NCI-H1092 treated with DMSO at 0.1 percent for 48 hours (cell line): ENCODE results near the gene ADGRB2.

ENCODE experiments used
- DNase-seq: peaks from one replicate; lab custom pipeline; 2025; lab: John Stamatoyannopoulos, UW

ADGRB2 gene

DNA sequence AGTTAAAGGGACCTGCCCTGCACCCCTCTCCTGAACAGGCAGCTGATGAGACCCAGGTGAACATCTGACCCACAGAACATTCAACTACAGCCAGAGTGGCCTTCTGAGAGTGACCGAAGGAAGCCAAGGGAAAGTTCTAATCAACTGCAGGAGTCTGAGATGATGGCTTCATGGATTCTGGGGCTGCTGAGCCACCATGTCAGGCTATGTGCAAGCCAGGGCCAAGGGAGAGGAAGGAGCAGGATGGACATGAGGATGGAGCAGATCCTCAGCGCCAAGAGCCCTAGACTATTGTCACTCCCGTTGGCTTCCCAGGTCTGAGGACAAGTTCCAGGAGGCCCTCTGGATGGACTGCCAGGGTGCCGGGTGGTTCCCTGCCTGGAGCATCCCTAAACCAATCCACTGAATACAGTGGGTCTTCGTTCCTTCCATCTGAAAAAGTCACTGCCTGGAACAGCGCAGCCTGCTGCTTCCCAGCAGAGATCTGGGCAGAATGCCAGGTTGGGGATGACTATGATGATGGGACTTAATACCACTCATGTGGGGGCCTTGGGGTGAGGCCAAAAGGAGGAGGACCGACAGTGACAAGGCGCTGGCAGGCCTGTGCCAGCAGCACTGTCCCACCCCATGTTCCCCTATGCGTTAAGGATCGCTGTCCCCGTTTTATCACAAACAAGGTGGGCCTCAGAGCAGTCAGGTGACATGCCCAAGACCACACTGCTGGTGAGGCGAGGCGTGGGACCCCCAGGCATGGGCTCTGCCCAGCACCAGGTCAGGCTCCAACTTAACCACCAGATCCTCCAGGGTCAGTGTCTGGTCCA lies 31.9 kb upstream of the ADGRB2 start:
- DNase-seq = peak; percentile 60

DNA sequence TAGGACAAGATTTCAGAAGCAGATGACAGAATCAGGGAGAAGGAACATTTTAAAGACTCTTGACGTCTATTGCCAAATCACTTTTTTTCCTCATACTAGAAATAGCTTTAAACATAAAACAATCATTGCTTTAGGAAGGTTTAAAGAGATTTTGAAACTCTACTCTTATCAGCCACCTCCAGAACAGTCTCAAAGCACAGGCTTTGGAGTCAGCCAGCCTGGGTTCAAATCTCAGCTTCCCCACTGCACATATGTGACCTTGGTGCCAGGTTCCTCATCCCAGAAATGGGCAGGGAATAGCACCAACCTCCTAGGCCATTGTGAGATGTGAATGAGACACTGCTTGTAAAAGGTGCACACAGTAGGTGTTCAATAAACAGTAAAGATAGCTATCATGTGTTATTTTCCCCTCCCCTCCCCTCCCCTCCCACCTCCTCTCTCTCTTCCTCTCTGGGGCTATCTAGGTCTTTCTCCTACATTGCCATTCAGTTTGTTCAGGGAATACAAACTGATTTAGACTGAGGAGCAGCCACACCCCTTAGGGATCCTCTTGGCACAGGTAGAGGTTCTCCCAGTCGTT lies 31.0 kb upstream of the ADGRB2 start:
- no peak for DNase-seq

DNA sequence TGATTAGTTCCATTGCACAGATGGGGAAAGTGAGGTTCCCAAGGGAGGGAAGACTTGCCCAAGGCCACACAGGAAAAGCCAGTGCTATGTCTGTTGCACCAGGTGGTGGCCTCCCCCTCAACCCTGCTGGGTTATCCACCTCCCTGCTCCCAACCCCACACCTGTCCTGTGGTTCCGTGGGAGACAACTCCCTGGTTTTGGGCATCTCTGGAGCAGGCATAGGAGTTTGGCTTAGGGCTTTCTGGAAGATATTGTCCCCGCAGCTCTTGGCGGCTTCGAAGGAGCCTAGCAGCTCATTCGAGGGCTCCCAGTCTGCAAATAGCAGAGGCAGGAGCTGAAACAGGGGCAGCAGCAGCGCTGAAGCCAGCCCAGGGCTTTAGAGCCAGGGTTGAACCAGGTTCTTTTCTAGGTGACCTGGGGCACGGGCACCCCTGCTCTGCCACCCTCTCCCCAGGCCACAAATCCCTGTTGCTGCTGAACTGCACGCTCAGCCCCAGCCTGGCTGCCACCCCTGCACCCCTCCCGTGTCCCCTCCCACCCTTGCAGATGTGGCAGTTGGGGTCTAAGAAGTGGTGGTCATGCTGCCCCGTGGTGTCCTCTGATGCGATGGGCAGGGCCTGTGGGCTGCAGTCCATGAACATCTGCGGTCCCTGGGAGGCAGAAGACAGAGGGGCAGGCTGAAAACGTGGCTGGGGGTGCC lies 29.6 kb upstream of the ADGRB2 start:
- DNase-seq = no peak

DNA sequence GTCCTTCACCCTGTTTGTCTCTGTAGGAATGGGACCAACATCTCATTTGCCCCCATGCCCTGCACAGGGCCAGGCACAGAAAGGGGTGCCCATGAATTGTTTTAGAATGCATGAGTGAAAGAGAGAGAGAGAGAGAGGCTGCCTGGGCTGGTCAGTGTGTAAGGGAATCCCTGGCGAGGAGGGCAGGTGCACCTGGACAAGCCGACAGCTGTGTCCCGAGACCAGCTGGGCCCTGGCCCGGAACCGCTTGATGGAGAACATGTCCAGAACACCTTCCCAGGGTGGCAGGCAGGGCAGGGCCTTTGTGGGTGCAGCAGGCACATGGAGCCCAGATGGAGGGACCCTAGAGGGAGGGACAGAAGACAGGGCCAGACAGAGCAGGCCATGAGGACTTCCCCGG lies 28.9 kb upstream of the ADGRB2 start:
- DNase-seq = no peak

DNA sequence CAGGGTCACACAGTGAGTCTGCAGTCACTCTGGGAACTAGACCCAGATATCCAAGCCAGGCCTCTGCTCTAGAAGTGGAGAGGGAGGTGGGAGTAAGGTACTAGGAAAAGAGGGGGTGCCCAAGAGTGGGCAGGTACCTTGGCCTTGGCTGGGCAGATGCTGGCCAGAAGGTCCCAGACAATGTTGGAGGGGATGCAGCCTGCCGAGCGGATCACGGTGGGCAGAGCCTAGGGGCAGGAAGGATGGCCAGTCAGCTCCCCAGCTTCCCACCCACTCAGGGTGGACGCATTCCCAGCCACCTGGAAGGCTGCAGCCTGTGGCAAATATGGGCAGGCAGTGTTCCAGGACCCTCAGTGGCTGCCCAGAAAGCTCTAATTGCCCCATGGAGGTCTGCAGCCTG lies 28.4 kb upstream of the ADGRB2 start:
- no peak for DNase-seq

DNA sequence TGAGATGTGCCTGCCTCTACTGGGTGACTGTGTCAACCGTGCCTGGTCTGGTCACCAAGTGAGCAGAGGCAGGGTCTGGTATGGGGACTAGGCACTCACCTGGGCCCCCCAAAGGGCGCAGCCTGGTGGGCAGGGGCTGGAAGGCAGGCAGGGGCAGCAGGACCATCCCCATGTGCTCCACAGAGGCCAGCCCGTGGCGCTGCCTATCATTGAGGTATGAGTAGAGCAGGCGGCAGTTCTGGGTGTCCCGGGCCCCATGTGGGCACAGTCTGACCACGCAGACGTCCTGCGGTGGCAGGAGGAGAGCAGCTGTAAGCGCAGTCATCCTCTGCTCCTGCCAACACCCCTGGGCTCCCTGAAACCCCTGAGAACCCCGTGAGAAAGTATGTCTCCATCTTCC lies 28.0 kb upstream of the ADGRB2 start:
- no peak for DNase-seq

DNA sequence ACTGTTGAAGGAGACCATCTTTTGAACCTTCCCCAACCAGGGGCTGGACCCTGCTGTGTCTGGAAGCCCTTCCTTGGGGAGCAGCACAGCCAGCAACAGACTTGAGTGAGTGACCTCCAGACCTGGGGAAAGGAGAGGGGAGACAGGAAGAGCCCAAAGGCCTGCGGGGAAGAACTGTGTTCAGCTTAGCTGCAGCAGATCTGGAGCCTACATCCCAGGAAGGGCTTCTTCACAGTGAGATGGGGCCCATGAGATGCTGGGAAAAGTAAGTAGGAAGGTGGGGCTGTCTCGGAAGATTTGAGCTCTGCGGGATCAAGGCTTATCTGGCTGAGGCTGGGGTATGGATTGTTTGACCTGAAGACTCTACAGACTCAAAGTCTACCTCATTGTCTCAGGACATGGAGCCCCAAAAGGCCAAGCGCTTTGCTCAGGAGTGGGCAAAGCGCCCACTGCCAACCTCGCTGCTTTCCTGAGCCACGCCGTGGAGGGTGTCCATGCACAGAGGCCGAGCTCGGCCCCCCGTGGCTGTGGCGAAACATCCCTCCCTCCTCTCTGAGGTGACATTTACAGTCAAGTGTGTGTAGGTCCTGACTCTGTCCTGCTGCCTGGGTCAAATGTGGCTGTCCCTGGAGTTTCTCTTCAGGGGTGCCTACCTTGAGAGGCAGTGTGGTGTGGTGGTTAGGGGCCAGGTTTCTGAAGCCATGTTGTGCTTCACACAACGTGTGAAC lies 27.2 kb upstream of the ADGRB2 start:
- no peak for DNase-seq

DNA sequence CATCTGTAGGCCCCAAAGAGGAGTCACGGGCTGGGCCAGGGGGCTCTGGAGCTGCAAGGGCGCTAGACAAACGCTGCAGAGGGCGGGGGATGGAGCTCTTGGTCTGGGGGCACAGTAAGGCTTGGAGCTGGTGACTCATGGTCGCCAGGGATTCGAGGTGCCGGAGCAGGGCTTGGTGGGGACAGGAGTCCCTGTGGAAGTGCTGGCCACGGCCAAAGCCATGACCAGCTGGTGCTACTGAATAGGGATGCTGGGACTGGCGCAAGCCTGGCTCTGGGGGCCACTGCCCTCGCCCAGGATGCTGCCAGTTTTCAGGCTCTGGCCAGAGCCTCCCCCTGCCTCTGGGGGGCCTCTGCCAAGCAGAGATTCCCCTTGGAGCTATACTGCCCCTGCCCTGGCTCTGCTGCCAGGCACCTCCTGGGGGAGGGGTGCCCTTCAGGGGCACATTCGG lies 26.5 kb upstream of the ADGRB2 start:
- DNase-seq = no peak

DNA sequence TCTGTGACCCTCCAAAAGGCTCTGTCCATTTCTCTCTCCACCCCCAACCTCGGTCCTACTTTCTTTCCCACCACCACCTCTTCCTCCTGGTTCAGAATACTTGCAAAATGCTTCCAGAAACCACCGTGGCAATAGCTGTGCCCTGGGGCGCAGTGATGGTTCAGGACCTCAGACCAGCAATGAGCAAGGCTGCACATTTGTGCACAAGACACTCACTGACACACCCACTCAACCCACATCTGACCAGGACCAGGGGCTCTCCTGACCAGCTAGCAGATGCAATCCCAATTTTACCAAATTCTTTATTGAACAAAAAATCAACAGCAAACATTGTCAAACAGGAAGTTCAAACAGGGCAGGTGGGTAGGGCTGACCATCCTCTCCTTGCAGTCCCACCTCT lies 26.0 kb upstream of the ADGRB2 start:
- no peak for DNase-seq

DNA sequence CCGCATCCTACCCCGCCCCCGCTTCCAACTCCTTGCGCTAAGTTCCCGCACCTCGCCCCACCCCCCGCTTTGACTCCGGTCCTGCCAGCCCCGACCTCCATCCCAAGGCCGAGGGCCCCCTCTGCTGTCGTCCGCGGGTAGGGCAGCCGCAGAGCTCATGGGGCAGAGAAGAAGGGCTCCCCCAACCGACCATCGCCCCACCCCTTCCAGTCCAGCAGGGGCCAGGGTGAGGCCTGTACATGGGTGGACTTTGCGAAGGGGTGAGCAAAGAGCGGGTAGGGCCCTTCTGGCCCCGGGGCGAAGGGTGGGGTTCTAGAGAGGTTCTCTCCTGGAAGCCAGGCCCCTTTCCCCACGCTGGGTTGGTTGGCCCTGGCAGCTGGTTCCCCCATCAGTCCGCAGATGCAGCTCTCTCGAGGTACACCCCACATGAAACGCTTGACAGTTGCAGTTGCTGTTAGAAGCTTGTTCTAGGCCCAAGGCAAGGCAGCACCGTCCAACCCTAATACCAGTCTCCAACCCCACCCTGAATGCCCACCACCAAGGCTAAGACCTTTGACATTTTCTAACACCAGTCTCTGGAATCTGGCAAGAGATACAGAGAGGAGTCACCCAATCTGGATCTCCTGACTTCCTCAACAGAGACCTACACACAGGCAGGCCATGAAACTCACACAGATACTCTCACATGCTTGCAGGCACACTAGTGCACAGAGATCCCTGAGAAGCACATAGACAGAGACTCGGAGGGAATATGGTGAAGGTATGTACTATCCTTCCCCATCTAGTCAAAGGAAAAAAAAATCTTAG lies 25.3 kb upstream of the ADGRB2 start:
- peak; percentile 80 for DNase-seq

DNA sequence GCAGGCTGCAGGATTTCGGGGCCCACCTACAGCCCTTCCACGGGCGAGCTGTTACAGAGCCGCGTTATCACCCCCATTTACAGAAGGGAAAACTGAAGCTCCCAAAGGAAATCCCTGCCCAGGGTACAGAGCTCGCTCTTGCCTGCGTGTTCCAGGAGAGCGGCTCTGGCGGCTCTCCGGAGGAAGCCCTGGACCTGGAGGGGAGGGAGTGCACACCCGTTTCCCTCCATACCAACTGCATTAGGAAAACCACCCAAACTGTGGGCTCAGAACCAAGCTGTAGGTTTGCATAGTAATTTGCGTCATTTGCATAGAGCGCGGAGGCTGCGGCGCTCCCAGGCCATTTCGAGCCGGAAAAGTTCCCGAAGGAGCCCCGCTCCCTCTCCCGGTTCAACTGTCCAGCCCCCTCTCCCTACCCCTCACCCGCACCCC lies 24.7 kb upstream of the ADGRB2 start:
- DNase-seq = no peak

DNA sequence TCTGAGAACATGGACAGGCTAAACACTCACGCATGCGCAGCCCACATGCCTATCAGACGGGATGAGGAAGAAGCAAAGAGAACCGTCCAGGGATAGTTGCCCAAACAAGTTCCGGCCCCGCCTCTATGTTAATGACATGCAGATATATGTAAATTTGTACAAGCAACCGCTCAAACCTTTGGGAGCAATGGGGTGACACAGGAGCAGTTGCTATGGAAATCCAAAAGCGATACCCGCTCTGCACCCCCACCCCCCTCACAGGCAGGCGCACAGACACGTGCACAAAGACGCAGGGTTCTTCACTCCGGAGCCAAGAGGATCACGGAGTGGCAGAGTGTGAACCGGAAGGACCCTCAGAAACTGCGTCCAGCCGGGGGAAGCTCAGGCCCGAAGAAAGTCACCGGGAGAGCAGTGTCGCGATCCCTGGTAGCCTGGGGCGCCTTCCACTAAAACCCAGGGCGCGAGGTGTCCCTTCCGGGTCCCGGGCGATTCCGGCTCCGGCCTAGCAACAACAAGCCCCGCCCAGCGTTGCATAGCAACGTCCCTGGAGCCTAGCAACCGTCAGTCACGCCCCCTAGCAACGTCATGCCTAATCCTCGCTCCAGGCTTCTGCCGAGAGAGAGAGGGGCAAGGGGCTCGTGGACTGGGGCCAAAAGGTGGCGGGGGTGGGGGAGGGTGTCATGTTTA lies 24.1 kb upstream of the ADGRB2 start:
- DNase-seq = peak; percentile 66

DNA sequence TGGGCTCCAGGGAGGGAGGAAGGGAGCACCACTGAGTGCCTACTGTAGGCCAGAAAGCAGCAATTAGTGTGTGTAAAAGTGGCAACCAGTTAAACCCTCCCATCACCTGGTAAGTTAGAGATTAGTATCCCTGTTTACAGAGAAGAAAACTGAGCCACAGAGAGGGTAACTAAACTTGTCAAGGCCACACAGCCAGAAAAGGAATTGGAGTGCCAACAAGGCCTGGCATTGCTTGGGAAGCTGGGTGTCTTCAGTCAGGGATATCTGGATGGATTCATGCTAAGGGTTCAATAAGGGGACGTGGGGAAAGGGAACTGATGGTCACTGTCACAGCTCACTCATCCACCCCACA lies 23.6 kb upstream of the ADGRB2 start:
- DNase-seq = no peak

DNA sequence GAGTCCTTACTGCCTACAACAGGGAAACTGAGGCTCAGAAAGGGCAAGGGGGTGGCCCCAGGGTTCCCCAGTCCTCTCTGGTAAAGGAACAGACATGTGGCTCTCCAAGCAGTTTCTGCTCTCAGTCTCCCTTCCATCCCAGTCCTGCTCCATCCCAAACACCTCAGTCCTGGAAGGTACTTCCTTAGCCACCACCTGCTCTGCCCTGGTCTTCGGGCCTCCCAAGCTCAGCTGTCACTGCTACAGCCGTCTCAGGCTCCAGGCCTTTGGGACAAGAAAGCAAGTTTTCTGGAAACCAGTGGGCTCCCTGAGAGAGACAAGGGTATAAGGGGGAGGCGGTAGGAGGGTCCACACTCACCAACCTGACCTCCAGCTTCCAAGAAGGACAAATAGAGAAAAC lies 23.1 kb upstream of the ADGRB2 start:
- no peak for DNase-seq

DNA sequence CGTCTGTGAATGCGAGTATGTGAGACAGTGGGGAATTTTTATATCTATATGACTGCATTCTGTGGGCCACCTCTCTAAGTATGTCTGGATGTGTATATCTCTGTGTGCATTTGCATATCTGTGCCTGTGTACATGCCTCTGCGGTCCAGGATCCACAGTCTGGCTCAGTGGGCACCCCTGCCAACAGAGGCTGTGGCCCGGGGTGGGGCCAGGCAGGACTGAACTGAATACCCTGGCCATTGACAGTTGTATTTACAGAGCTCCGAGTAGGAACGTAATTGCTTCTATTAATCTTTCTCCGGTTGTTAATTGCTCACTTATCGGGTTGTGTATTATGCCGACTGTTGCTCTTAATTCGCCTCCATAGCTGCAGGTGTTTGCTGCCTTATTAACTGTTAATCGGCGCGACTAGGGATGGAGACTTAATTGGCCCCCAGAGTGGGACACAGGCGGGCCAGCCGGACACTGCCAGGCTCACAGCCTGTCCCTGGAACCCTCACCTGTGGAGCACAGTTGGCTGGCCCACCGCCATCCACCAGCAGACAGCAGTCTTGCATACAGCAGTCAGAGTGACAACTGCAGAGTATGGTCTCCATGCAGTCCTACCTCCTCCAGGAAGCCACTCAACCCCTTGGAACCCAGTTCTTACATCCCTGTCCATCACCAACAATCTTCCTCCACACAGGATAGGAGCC lies 22.4 kb upstream of the ADGRB2 start:
- peak; percentile 15 for DNase-seq

DNA sequence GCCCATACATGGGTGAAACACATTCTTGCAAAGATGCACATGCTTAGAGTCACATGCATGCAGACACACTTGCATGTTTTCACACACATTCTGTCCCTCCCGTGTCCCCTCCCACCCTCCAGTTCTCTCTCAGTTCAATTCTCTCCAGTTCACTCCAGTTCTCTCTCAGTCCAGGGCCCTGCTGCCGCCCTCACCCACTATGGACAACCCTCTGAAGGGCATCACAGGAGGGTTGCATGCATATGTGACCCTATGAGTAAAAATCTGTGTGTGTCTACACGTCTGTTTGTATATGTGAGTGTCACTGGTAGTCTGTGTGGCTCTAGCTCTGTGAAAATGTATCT lies 21.8 kb upstream of the ADGRB2 start:
- DNase-seq = no peak

DNA sequence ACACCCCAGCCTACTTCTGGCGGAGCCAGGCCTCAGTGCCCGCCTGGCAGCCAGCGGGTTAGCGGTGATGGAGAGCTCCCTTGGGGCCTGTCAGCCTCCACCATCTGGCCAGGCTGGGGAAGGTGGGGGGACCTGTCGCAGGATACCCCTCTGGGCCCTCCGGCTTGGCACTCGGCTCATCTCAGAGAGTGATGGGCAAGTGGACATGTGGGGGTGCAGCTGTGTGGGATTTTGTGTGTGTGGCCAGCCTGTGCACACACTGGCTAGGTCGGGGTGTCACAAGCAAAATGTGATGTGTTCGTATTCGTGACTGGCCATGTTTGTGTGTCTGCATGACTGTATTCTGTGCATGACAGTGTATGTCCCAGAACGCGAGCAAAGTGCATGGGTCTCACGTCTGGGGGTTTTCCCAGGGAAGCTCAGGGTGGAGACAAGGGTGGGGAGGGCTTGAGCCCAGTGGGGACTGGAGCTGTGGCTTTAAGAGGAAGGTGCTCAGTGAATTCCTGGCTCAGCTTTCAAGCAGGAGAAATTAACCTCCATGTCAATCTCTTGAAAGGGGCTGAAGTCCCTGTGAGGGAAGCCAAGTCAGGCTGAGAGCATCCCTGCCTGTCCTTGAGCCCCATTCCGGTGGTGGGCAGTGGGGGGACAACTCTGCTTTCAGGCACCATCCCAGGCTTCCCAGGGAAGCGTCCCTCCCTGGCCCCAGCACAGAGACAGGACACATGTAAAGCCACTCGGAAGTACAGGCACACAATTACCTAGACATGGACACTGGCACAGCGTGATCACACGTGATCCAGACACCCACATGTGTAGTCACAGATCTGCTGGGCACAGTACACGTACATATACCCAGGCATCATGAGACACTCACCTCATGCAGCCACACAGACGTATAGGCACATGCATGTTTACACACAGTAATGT lies 21.1 kb upstream of the ADGRB2 start:
- DNase-seq = peak; percentile 19

DNA sequence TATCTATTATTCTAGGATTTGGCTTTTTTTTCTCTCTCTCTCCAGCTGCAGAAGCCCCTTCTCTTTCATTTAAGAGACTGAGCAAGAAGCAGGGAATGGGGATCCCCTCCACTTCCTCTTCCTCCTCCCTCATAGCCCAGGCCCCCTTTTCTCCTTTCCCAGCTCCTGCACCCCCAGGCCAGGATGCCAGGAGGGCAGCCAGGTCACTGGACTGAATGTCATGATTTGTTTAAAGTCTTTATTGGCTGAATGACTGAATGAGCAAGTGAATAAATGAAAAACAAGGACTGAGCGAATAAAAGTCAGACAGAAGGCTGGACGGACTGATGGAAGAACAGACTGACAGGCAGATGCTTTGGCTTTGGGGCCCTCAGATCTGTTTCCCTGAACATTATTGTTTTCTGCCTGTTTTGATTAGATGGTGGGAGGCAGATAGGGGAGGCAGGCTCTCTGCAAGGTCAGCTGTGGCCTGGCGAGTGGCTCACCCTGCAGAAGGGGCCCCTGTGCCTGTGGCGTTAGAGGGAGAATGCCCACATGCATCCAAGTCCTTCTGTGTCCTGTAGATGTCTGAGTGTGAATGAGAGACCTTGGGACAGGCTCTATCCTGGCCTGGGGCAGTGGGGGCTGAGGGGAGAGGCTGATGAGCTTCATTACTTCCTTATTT lies 20.3 kb upstream of the ADGRB2 start:
- no peak for DNase-seq

DNA sequence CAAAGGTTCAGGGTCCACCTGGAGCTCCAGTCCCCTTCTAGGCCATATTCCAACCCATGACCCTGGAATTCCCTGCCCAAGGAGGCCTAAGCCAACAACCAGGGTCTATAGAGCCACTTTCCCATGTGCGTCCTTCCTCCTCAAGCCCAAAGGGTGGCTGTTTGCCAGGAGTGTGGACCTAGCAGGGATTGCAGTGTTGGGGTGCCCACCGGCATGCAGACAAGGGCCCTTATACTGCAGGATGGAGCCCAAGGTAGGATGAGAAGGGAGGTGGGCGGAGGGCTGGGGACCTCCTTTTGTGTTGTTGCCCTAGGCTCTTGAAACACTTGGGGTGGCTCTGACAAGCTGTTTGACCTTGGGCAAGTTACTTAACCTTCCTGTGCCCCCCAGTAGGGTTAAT lies 19.7 kb upstream of the ADGRB2 start:
- no peak for DNase-seq
